Measurements from ENCODE around the gene TEX11.
"Not testable (repeated sequence)": the region's sequence is repeated elsewhere in the genome, so short reads cannot be mapped to it uniquely, and the experiment has no call there.

The TEX11 gene

DNA sequence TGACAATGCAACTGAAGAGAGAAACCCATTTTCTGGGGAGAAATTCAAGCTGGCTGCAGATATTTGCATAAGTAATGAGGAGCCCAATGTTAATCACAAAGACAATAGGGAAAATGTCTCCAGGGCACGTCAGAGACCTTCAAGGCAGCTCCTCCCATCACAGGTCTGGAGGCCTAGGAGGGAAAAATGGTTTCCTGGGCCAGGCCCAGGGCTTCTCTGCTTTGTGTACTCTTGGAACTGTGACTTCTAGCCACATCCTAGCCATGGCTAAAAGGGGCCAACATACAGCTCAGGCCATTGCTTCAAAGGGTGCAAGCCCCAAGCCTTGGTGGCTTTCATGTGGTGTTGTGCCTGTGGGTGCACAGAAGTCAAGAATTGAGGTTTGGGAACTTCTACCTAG, 321.4 kb downstream of the TEX11 start:
- not testable (repeated sequence) for DNase-seq (ENCODE audit: low spot score)

DNA sequence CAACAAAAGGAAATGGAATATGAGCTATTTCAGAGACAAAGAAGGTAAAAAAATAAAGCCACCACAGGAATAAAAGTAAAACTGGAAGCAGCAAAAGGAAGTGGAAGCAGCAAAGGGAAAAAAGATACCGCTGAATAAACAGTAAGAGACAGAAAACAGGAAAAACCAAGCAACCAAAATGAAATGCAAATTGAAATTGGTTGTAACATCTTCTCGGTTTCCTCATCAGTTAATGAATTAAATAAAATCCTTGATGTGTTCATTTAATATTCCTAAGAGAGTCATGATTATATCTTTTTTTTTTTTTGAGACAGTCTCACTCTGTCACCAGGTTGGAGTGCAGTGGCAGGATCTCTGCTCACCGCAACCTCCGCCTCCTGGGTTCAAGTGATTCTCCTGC, 331.1 kb downstream of the TEX11 start:
- DNase-seq (ENCODE audit: low spot score) = no peak

DNA sequence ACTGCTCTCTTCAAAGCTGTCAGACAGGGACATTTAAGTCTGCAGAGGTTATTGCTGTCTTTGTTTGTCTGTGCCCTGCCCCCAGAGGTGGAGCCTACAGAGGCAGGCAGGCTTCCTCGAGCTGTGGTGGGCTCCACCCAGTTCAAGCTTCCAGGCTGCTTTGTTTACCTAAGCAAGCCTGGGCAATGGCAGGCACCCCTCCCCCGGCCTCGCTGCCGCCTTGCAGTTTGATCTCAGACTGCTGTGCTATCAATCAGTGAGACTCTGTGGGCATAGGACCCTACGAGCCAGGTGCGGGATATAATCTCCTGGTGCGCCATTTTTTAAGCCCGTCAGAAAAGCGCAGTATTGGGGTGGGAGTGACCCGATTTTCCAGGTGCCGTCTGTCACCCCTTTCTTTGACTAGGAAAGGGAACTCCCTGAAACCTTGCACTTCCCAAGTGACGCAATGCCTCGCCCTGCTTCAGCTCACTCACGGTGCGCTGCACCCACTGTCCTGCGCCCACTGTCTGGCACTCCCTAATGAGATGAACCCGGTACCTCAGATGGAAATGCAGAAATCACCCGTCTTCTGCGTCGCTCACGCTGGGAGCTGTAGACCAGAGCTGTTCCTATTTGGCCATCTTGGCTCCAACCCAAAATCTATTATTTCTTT, 338.5 kb downstream of the TEX11 start:
- DNase-seq (ENCODE audit: low spot score) = not testable (repeated sequence)

- DNase-seq (ENCODE audit: low spot score) = no peak
Observed at GRCh38 chrX:70554948-70555347, 353.6 kb downstream of the TEX11 start.

DNA sequence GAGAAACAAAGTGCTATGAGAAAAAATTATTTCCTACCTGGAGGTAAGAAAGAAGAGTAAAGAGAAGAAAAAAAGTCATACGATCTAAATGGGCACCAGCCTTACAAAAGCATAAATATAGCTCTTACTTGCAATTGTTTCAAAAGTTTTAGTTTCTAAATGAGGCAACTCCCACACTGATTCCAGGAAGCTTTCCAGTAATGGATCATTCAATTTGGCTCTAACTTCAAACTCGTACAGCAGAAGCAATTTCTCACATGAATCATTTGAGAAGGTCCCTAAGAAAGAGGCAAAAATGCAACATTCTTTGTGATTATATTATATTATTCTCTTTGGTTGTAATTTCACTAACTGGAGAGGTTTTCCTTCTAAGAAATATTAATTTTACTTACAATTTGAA, 354.0 kb downstream of the TEX11 start:
- DNase-seq (ENCODE audit: low spot score) = no peak

DNA sequence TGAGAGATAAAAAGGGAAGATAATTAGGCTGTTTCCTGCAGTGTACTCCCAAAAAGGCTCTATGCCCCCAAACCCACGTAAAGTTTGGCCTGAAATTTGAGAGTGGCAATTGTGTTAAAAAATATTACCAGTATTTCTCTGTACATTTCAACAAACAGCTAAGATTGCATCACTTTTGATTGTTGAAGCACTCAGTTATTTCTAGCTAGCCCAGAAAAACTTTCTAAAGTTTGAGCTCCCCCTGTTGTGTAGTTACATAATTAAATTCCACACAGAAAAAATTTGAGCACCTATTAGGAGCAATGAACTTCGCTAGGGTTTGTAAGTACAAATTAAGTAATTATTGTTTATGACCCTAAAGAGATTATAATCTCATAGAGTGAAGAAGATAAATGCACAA, 354.4 kb downstream of the TEX11 start:
- DNase-seq (ENCODE audit: low spot score) = peak; percentile 10

DNA sequence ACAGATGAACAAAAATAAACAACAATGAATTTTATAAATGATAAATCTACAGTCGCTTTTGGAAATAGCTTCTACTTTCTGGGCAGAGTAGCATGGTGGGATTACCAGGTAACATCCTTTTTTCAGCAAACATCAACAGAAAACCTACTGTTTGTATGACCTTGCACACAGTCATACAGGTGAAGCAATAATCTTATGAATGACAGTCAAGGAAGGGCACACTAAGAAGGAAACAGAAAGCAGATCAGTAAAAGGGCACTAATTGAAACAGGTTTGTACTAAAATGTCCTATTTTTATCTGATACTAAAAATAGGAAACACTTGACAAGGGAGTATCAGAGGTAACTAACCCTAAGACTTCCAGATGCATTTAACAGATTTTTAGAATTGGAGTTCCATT, 355.0 kb downstream of the TEX11 start:
- no peak for DNase-seq (ENCODE audit: low spot score)

DNA sequence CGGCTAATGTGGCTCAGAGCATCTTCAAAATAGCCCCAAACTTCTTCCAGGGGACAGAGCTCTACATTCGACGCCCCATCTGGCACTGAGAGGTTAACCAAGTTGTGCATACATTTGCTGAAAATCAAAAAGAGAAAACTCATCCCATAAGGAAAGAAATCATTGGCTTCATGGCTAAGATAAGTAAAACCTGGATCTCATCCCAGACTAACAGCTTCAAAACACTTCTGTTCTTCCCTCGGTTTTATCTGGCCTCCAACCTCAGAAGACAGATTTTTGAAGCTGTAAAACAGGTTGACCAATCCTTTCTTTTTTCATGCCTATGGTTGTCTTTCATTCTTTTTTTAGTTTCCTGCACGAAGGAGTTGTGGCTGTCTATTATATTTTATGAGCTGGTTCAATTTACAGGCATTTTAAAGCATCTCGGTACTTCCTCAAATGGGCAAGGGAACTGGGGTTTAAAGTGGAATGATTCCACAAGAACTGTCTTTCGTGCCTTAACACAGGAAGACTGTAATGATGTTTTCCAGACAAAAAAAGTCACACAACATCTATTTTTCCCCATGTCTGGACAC, 356.3 kb downstream of the TEX11 start:
- DNase-seq (ENCODE audit: low spot score) = no peak

DNA sequence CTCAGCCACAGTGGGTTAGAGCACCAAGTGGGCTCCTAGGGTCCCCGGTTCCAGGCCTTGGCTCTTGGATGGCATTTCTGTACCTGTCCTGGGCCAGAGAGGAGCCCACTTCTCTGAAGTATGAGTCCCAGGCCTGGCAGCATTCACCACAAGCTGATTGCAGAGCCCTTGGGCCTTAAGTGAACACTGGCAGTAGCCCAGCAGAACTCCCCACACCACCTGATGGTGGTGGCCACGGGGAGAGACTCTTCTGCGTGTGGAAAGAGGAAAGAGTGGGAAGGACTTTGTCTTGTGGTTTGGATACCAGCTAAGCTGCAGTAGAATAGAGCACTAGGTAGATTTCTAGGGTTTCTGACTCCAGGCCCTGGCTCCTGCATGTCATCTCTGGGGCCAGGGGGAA, 359.1 kb downstream of the TEX11 start:
- DNase-seq (ENCODE audit: low spot score) = no peak

DNA sequence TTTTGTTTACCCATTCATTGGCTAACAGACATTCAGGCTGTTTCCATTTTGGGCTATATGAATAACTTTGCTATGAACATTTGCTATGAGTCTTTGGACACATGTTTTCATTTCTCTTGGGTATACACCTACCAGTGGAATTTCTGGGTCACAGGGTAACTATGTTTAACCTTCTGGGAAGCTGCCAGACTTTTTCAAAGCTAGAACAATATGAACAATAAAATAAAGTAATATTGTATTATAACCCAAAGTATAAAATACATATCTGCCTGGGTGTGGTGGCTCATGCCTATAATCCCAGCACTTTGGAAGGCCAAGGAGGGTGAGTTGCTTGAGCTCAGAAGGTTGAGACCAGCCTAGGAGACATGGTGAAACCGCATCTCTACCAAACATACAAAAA, 373.3 kb downstream of the TEX11 start:
- DNase-seq (ENCODE audit: low spot score) = no peak

- no peak for DNase-seq (ENCODE audit: low spot score)
Observed at GRCh38 chrX:70527610-70528345, 380.7 kb downstream of the TEX11 start.

- no peak for DNase-seq (ENCODE audit: low spot score)
Observed at GRCh38 chrX:70527053-70527452, 381.5 kb downstream of the TEX11 start.

DNA sequence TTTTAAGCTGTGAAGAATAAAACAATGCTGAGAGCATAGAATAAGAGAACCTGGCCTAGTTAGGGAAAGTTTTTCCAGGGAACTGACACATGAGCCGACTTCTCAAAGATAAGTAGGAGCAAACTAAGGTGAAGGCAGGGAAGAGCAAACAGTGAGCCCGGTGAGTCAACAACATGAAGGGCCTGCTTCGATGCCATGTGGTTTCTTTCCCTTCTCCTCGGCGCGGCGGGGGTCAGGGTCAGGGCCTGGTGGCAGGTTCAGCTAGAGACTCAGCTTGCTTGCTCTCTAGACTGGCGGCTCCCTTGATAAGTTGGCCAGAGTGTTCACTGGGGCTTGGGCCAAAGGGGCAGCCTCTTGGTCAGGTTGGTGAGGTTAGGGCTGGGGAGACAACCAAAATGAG, 382.8 kb downstream of the TEX11 start:
- DNase-seq (ENCODE audit: low spot score) = no peak

GRCh38 chrX:70515692-70516091, 392.8 kb downstream of the TEX11 start:
- not testable (repeated sequence) for DNase-seq (ENCODE audit: low spot score)

DNA sequence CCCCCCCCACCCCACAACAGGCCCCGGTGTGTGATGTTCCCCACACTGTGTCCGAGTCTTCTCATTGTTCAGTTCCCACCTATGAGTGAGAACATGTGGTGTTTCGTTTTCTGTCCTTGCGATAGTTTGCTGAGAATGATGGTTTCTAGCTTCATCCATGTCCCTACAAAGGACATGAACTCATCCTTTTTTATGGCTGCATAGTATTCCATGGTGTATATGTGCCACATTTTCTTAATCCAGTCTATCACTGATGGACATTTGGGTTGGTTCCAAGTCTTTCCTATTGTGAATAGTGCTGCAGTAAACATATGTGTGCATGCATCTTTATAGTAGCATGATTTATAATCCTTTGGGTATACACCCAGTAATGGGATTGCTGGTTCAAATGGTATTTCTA, 393.2 kb downstream of the TEX11 start:
- DNase-seq (ENCODE audit: low spot score) = not testable (repeated sequence)

- DNase-seq (ENCODE audit: low spot score) = no peak
Observed at GRCh38 chrX:70509078-70509477, 399.4 kb downstream of the TEX11 start.

DNA sequence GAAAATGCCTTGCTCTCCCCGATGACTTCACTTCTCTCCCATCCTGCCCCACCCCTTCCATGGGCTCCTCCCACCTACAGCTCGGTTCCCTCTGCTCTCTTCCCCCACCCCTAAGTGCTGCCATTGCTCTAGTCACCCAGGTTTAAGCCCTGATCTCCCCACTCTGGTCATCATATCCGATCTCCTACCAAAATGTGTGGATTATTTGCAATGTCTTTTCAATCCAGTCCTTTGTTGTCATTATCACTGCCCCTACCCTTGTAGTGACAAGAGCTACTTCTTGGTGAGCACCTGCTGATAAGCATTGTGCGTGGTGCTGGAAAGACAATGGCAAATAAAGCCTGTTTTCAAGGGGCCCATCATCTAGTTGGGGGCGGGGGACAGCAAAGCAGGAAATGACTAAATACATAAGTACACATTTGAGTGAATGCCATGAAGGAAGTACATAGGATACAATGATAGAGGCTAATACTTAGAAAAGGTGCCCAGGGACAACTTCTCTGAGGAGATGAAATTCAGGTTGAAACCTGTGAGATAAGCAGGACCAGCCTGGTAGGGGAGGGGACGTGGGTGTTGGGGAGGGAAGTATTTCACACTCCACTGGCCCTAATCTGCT, 400.1 kb downstream of the TEX11 start:
- no peak for DNase-seq (ENCODE audit: low spot score)

GRCh38 chrX:70505451-70505841, 403.1 kb downstream of the TEX11 start:
- no peak for DNase-seq (ENCODE audit: low spot score)

- no peak for DNase-seq (ENCODE audit: low spot score)
Observed at GRCh38 chrX:70504772-70505450, 403.6 kb downstream of the TEX11 start.

GRCh38 chrX:70500826-70501225, 407.7 kb downstream of the TEX11 start:
- DNase-seq (ENCODE audit: low spot score) = no peak

- DNase-seq (ENCODE audit: low spot score) = no peak
Observed at GRCh38 chrX:70498129-70498528, 410.4 kb downstream of the TEX11 start.

GRCh38 chrX:70497026-70497425, 411.5 kb downstream of the TEX11 start:
- no peak for DNase-seq (ENCODE audit: low spot score)

DNA sequence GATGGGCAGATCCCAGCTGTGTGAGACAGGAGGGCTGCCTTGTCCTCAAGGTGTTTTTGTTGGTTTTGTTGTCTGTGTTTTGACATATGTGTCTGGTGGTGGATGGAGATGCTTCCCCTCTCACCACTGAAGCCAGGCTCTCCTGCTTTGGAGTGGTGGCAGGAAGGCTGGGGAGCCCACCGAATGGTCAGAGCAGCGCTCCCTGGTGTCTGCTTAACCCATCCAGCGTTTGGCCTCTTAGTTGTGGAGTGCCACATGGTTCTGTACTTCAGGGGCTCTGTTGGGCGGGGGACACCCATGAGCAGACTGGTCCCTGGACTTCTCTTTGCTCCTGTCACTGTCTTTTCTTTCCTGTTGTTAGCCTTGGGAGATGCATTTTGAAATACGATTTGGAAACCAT, 412.0 kb downstream of the TEX11 start:
- DNase-seq (ENCODE audit: low spot score) = no peak

Data from hepatic stellate cell (primary cell).